Neural crest cell (in vitro differentiated cells): Measurements from ENCODE around the gene GTF3C5. TPM values are rescaled to one million over a fixed set of nuclear protein-coding genes. Genes with fewer than 3 reads are reported as not detected.

Experiments used
- DNase-seq: peaks from one replicate; pipeline ENCODE4 v3.0.0; 2021; ENCODE audit warnings: low read depth, mixed read lengths, low spot score
- H3K27ac Mint-ChIP-seq: one replicate; pipeline ENCODE4 v1.8.0; 2021; ENCODE audit warnings: mild to moderate bottlenecking, mixed read lengths; ENCODE audit not compliant: unreplicated experiment
- H3K27me3 Mint-ChIP-seq: 2 replicates; pipeline ENCODE4 v1.8.0; 2021; ENCODE audit warnings: low read depth, mild to moderate bottlenecking, mixed read lengths
- H3K36me3 Mint-ChIP-seq: 2 replicates; pipeline ENCODE4 v1.8.0; 2021; ENCODE audit warnings: low read depth, mild to moderate bottlenecking, mixed read lengths
- H3K4me1 Mint-ChIP-seq: 2 replicates; pipeline ENCODE4 v1.8.0; 2021; ENCODE audit warnings: mixed read lengths
- H3K4me3 Mint-ChIP-seq: one replicate; pipeline ENCODE4 v1.8.0; 2021; ENCODE audit warnings: mild to moderate bottlenecking, mixed read lengths
- H3K9me3 Mint-ChIP-seq: 2 replicates; pipeline ENCODE4 v1.8.0; 2021; ENCODE audit warnings: mixed read lengths
- microRNA-seq: library from miRNA; unstranded; fragments of <30 nt; microRNA quantifications from one replicate; pipeline ENCODE4, GENCODE V29; 2020
- total RNA-seq: library from RNA; stranded (reverse); gene quantifications from 2 replicates; pipeline ENCODE4 v1.2.1, GENCODE V29; 2021
- TF ChIP-seq, protein P1 (sequence below): fragments of 200-600 bp; sonication (generic); conservative IDR thresholded peaks from 2 replicates; pipeline ENCODE4 v1.5.0; 2021; ENCODE audit warnings: antibody characterized with exemption, mild to moderate bottlenecking

GTF3C5 gene
- total RNA-seq, 1 donor from 2014 or later = 108 TPM

DNA sequence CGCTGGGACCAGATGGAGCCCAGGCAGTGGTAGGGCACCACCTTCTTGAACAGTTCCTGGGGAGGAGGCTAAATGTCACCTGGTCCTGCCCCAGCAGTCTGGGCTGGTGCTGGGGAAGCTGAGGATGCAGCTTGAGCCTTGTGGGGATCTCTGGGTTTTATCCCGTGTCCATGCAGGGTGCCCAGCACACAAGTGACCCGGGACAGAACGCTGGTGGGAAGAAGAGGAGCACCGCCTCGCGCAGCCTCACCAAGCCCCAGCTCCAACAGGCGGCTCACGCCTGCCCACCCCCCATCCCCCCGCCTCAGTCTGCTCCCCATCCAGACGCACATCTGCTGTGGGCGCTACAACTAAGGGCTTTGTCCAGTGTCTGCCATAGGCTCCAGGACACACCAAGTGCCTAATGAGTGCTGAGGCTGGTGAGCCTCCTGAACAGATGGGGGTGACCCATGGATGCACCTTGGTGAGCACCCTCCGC lies 76.5 kb downstream of the GTF3C5 start:
- H3K27me3 Mint-ChIP-seq = no peaks in the 10 kb centered on the region
- DNase-seq = no peak
- H3K4me3 Mint-ChIP-seq = no peak overlapping the region
- no peaks in the 10 kb centered on the region for H3K4me1 Mint-ChIP-seq
- peaks cover 7% of the 10 kb centered on the region for H3K36me3 Mint-ChIP-seq
- H3K9me3 Mint-ChIP-seq = no peaks in the 10 kb centered on the region
- TF ChIP-seq, protein P1, sequence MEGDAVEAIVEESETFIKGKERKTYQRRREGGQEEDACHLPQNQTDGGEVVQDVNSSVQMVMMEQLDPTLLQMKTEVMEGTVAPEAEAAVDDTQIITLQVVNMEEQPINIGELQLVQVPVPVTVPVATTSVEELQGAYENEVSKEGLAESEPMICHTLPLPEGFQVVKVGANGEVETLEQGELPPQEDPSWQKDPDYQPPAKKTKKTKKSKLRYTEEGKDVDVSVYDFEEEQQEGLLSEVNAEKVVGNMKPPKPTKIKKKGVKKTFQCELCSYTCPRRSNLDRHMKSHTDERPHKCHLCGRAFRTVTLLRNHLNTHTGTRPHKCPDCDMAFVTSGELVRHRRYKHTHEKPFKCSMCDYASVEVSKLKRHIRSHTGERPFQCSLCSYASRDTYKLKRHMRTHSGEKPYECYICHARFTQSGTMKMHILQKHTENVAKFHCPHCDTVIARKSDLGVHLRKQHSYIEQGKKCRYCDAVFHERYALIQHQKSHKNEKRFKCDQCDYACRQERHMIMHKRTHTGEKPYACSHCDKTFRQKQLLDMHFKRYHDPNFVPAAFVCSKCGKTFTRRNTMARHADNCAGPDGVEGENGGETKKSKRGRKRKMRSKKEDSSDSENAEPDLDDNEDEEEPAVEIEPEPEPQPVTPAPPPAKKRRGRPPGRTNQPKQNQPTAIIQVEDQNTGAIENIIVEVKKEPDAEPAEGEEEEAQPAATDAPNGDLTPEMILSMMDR = no peak
- no peak overlapping the region for H3K27ac Mint-ChIP-seq

Small RNAs within 50 kb of the gene (microRNA-seq; reads per million reads assigned to microRNA genes)
- 50.3 reads per million, percentile 51 among the genes with 10 or more reads in this experiment for gene MIR6877

Other genes starting within 250 kb of the GTF3C5 start
- gene AK8, start 152.7 kb upstream of the GTF3C5 start, total RNA-seq = 0.96 and 1.3 TPM in 2 replicates
- gene SPACA9, start 152.1 kb upstream of the GTF3C5 start, total RNA-seq = 3.6 and 4.1 TPM in 2 replicates
- gene TSC1, start 86.4 kb upstream of the GTF3C5 start, total RNA-seq = 50.9 and 57.4 TPM in 2 replicates
- gene GFI1B, start 52.3 kb upstream of the GTF3C5 start, total RNA-seq = not detected in 2 replicates
- 3.5 and 3.6 TPM in 2 replicates for gene CEL, start 31.0 kb downstream of the GTF3C5 start, total RNA-seq
- gene RALGDS, start 90.2 kb downstream of the GTF3C5 start, total RNA-seq = 72.4 and 73.8 TPM in 2 replicates
- gene GBGT1, start 132.9 kb downstream of the GTF3C5 start, total RNA-seq = 12.9 and 13.8 TPM in 2 replicates
- gene OBP2B, start 178.3 kb downstream of the GTF3C5 start, total RNA-seq = not detected in 2 replicates
- gene ABO, start 244.2 kb downstream of the GTF3C5 start, total RNA-seq = 0.11 and 0.40 TPM in 2 replicates